GM19238 (cell line): ENCODE measurements around the gene THAP8.

Source experiments
- DNase-seq: peaks from one replicate; pipeline ENCODE4 v3.0.0; 2011; ENCODE audit warnings: low spot score; ENCODE audit not compliant: insufficient read length

Gene THAP8, protein sequence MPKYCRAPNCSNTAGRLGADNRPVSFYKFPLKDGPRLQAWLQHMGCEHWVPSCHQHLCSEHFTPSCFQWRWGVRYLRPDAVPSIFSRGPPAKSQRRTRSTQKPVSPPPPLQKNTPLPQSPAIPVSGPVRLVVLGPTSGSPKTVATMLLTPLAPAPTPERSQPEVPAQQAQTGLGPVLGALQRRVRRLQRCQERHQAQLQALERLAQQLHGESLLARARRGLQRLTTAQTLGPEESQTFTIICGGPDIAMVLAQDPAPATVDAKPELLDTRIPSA

GRCh38 chr19:36054119-36054732 is at the start of gene THAP8:
TSS of gene THAP8 (minus strand) at chr19:36054285. CDS start at chr19:36054217, 68 bp downstream.
- peak; percentile 98 for DNase-seq

DNA sequence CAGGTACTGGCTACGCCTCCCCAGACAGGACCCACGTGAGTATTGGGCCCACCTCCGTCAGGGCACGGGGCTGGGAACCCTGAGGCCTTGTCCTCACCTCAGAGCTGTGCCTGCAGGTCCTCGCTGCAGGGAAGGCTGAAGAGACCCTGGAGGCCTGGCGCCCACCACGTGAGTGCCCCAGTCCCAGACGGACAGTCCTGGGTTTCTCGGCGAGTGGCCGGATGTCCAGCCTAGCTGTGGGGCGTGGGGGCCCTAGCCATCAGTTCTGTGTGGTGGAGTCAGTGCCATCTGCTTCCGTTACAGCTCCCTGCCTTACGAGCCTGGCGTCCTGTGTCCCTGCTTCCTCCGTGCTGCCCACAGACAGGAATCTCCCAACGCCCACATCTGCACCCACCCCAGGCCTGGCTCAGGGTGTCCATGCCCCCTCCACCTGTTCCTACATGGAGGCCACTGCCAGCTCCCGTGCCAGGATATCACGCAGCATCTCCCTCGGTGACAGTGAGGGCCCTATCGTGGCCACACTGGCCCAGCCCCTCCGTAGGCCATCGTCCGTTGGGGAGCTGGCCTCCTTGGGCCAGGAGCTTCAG is 49.0 kb upstream of the THAP8 start:
- no peak for DNase-seq

GRCh38 chr19:36101550-36102327 is 47.7 kb upstream of the THAP8 start:
- no peak for DNase-seq

DNA sequence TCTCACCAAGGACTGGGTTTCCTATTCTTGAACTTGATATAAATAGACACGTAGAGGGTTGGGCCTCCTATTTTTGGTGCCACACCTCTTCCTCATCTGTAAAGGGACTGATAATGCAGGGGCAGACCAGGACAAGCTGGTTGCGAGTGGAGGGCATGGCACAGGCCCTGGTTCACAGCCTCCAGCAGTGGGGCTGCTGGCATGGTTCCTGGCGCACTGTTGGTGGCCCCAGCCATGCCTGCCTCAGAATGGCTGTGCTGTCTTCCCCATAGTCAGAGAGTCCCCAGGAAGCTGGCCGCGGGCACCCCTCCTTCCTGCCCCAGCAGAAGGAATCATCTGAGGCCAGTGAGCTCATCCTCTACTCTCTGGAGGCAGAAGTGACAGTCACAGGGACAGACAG is 46.4 kb upstream of the THAP8 start:
- DNase-seq: no peak

GRCh38 chr19:36099166-36099785 is 45.2 kb upstream of the THAP8 start:
- DNase-seq: no peak

DNA sequence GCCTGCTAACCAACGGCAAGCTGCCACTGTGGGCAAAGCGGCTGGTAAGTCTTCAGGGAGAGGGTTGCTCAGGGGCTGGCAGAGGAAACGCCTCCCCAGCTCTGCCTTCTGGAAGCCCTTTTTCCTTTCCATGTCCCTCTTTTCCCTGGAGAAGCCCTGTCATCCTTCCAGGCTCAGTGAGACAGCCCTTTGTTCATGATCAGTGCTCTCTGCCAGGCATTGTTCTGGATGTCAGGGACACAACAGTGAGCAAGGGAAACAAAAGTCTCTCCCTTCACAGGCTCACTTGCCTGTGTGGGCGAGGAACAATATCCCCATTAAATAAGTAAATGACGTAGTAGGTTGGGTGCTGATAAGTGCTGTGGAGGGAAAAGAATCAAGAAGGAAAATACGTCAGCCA is 43.0 kb upstream of the THAP8 start:
- no peak for DNase-seq

DNA sequence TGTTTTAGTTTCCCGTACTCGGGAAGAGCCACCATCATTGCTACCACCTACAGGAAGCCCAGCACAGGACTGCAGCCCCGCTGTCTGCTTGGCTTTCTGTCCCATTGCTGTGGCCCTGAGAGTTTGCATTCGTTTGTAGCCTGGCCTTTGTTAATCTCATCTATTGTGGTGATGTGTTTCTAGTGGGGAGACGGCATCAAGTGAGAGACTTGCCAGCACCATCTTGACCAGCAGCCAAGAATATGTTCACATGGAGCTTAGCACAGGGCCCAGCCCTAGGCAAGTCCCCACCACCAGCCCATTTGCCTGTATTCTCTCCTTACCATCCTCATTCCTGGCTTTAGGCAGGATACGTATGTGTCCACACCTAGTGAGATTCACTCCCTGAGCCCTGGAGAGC is 39.6 kb upstream of the THAP8 start:
- DNase-seq: no peak

- no peak for DNase-seq
Measured at GRCh38 chr19:36093146-36093662, 39.1 kb upstream of the THAP8 start.

DNA sequence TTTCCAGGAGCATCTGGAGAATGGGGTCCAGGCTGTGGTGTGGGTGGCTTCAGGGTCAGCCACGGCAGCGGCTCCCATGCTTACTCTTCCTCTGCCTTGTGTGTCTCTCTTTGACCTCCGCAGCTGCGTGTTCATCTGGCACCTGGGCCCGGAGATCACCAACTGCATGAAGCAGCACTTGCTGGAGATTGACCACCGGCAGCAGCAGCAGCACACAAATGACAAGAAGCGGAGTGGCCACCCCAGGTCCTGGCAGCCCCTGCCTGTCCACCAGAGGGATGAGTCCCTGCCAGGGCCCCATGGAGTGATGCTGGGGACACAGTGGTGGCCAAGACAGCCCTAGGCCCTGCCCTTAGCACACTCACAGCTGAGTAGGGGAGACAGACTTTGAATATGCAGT is 38.5 kb upstream of the THAP8 start:
- no peak for DNase-seq

GRCh38 chr19:36090910-36091695 is 37.0 kb upstream of the THAP8 start:
- DNase-seq: no peak

GRCh38 chr19:36089847-36090246 is 35.8 kb upstream of the THAP8 start:
- DNase-seq: no peak

DNA sequence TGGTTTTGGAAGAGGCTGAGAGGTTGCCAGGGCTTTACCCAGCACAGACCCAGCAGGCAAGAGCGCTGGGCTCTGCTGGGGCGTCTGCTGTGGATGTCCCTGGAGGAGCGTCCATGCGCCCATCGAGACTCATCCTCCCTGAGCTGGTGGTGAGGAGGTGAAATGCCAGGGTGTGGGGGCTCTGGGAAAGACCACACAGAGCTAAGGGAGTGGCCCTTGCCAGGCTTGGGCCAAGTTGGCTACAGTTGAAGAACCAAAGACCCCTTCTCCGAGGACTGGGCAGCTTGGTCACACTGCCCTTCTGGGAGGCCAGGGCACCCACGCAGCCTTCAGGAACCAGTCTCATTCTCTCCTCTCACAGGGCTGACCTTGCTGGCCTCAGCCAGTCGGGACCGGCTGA is 32.2 kb upstream of the THAP8 start:
- no peak for DNase-seq

GRCh38 chr19:36084231-36085009 is 30.3 kb upstream of the THAP8 start:
- no peak for DNase-seq

GRCh38 chr19:36082916-36083315 is 28.8 kb upstream of the THAP8 start:
- no peak for DNase-seq

DNA sequence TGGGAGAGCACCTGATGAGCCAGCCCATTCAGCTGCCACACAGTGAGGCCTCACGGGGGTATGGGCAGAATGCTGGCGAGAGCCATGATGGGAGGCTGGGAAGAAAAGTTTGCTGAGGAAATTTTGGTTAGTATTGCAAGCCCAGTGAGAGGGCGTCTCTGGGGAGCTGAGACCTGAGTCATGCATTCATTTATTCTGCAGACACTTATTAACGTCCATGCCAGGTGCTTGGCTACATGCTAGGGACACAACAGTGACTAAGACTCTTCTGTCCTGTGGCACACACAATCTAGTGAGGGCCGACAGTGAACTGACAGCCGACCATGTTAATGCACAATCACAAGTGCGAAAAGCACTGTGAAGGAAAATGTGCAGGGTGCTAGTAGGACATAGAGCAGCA is 27.8 kb upstream of the THAP8 start:
- no peak for DNase-seq

DNA sequence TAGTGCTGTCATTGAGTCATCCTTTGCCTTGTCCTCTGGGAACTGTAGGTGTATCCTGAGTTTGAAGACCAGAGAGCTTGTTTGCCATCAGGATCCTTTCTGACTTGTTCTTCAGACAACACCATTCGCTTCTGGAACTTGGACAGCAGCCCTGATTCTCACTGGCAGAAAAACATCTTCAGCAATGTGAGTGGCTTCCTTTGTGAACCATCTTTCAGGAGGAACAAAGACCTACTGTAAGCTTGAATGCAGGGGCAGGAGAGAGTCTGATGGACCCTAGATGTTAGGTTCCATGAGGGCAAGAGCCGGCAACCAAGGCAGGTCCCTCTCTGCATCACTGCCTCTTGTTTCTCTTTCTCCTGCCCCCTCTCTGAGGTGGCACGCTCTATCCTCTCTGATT is 27.3 kb upstream of the THAP8 start:
- DNase-seq: no peak

DNA sequence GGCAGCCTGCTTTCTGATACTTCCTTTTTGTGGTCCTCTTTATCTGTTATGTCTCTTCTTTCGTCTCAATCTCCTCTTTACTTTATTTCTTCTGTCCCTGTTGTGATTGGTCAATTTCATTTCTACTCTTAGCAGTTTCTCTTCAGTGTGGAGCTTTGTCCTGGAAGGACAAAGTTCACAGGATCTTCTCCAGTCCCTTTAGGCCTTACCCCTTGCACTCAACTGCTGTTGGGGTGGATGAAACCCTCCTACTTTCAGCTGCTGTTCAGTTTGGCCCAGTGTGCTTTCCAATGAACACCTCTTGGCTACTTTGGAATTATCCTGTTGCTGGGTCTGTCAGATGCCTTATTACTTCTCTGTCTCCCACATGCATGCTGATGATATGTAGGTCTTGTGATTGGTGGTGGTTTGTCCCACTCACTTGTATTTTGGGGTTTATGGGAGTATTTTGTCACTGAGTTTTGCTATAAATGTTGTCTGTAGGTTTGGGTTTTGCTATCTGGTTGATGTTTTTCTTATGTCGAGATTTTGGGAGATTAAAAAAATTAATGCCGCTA is 25.4 kb upstream of the THAP8 start:
- DNase-seq: no peak

- DNase-seq: no peak
Measured at GRCh38 chr19:36073121-36073876, 19.2 kb upstream of the THAP8 start.

DNA sequence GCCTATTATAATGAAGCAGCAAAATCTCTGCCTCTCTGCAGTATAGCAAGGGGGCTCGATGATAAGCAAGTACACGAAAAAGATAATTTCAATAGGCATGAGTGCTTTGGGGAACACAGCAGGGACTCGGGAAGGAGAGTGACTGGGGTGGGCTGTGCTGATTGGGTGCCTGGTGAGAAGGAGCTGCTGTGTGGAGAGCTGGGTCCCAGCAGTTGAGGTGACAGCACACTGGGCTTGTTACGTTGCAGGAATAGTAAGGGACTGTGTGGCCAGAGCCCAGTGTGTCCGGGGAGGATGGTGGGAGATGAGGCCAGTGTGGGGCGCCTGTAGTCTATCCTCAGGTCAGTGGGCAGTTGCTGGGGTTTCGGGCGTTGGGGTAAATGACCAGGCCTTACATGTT is 18.0 kb upstream of the THAP8 start:
- no peak for DNase-seq
